ENCODE results near the gene SLC43A1. TPM values are rescaled to one million over a fixed set of nuclear protein-coding genes. Genes with fewer than 3 reads are reported as not detected.
A peak's percentile ranks its signal among the peaks of the same experiment; 100 is the strongest.

SLC43A1 gene
- total RNA-seq, 2 donors from 2014 or later: 8.7 to 19.0 TPM

DNA sequence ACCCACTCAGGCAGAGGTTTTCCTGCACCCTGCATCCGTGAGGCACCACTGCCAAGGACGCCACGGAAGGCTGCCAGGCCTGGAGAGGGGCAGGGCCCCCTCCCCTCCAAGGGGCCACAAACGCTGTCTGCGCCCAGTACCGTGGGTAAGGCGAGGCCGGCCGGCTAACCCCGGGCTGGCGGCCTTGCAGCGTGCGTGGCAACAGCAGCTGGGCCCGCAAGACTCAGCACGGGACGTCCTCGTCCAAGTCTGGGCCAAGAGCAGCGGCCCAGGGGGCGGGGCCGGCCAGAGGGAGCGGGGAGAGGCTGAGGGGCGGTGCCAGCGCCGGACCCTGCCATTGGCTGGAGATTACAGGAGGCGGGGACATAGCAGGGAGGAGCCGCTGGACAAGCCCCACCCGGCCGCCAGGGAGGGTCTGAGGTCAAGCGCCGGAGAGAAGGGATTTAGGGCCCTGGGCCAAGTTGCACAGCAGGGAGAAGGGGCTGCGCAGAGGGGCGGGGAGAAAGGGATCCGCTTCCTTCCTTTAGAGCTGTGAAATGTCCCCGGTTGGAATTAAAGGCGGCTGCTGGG is 16.0 kb downstream of the SLC43A1 start:
- peak; percentile 97 for DNase-seq
- H3K4me1 ChIP-seq: peaks cover 5% of the 10 kb centered on the region

DNA sequence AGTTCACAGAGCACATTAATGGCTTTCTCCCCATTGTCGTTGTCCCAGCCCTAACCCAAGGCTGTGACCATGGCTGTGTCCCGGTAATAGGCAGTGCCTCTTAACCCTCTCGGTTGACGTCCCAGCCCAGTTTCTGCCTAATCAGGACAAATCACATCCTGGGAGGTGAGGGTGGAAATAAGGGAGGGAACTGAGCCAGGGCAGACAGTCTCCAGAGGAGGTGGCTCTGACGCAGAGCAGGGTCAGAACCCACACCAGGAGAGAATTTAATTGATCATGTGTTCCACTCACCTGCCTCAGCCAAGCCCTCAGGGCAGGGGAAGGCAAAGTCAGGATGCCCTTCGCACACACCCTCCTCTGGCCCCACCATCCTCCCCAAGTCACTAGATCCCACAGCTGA is 17.0 kb downstream of the SLC43A1 start:
- no peaks in the 10 kb centered on the region for H3K9me3 ChIP-seq
- H3K9ac ChIP-seq (ENCODE audit: low read depth in 2 of 2, low read length in 2 of 2): no peak overlapping the region
- TF ChIP-seq, protein P1, sequence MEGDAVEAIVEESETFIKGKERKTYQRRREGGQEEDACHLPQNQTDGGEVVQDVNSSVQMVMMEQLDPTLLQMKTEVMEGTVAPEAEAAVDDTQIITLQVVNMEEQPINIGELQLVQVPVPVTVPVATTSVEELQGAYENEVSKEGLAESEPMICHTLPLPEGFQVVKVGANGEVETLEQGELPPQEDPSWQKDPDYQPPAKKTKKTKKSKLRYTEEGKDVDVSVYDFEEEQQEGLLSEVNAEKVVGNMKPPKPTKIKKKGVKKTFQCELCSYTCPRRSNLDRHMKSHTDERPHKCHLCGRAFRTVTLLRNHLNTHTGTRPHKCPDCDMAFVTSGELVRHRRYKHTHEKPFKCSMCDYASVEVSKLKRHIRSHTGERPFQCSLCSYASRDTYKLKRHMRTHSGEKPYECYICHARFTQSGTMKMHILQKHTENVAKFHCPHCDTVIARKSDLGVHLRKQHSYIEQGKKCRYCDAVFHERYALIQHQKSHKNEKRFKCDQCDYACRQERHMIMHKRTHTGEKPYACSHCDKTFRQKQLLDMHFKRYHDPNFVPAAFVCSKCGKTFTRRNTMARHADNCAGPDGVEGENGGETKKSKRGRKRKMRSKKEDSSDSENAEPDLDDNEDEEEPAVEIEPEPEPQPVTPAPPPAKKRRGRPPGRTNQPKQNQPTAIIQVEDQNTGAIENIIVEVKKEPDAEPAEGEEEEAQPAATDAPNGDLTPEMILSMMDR (IDR thresholded peaks at IDR 0.05): no peak
- no peak overlapping the region for H3K4me3 ChIP-seq
- DNase-seq: no peak
- intact Hi-C loops (cut with DNase I): no loop called here
- H3K4me1 ChIP-seq: peaks cover 5% of the 10 kb centered on the region
- no peaks in the 10 kb centered on the region for H3K27me3 ChIP-seq
- H3K27ac ChIP-seq: no peak overlapping the region
- H3K36me3 ChIP-seq: no peaks in the 10 kb centered on the region

More for the DNA sequence above, 16.0 kb downstream of the SLC43A1 start:
- Histone ChIP-seq H3K9ac (ENCODE audit: low read depth in 2 of 2, low read length in 2 of 2) (peak overlapping the region; percentile 38 to 78), H3K27me3 (no peaks in the 10 kb centered on the region), H3K9me3 (no peaks in the 10 kb centered on the region), H3K4me3 (no peak overlapping the region), H3K27ac (no peak overlapping the region), H3K36me3 (no peaks in the 10 kb centered on the region)
- TF ChIP-seq, protein P1 (IDR thresholded peaks at IDR 0.05): no peak
- intact Hi-C loops (cut with DNase I): no loop called here

DNA sequence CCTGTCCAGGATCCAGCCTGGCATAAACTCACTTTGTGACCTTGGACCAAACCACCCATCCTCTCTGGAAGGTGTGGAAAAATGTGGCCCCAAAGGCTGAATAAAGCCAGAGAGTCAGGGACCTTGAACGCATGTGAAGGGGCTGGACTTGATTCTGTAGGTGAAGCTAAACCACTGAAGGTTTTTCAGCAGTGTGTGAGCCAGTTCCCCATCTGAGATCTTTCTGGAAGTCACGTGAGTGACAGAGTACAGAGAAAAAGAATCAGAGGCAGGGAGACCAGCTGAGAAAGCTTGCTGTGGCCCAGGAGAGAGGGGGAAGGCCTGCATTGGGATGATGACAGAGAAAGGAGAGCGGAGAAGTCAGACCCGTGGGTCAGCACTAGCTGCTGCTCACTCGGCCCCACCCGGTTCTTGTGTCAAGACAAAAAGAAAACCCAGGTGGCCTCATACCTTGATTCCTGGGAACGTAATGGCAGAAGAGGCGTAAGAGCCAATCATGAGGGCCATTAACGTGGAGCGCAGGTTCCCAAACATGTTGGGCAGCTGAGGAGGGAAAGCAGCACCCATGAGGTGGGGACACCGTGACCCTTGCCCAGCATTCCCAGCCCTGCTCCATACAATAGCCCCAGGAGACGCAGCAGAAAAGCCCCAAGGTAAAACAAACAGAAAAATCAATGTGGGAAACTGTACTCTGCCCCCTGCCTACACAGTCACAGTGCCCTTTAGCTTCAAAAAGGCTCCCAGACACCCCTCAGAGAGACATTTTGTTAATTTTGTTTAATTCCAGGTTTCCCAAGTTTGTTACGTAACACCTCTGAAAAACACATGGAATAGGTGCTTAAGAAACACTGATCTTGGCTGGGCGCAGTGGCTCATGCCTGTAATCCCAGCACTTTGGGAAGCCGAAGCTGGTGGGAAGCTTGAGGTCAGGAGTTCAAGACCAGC is 17.9 kb downstream of the SLC43A1 start:
- intact Hi-C loops (cut with DNase I): no loop called here
- H3K4me1 ChIP-seq: peaks cover 5% of the 10 kb centered on the region
- H3K27me3 ChIP-seq: no peaks in the 10 kb centered on the region
- no peaks in the 10 kb centered on the region for H3K36me3 ChIP-seq
- no peak overlapping the region for H3K27ac ChIP-seq
- TF ChIP-seq, protein P1 (IDR thresholded peaks at IDR 0.05): no peak
- DNase-seq: no peak
- no peak overlapping the region for H3K4me3 ChIP-seq
- H3K9ac ChIP-seq (ENCODE audit: low read depth in 2 of 2, low read length in 2 of 2): no peak overlapping the region
- H3K9me3 ChIP-seq: no peaks in the 10 kb centered on the region

DNA sequence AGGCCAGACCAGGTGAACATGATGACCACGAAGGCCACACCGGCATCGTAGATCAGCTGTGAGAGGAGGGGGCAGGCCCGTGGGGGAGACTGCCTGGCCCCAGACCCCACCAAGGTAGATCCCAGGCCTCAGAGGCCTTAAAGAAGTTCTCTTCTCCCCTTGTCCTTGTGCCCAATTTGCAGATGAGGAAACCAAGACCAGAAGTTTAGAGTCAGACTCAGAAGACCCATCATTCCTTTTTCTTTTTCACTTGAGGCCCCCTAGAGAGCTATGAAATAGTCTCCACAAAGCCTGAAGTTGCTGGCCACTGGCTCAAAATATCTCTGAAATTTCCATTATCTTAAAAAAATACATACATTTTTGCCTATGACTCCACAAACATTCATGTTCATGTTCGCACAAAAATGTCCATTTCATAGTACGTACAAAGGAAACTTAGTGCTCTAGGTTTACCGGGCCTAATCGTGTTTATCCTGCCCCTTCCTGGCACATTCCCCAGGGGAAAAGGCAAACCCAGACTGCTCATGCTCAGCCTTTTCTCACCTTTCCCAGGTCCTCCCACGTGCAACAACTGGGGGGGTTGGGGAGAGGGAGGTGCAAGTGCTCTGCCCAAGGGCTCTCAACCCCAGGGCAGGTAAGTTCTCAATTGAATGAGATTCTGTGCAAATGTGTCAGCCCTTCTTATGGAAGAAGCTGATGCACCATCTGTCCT is 19.2 kb downstream of the SLC43A1 start:
- intact Hi-C loops (cut with DNase I): no loop called here
- no peak overlapping the region for H3K9ac ChIP-seq (ENCODE audit: low read depth in 2 of 2, low read length in 2 of 2)
- no peak for DNase-seq
- peaks cover 5% of the 10 kb centered on the region for H3K4me1 ChIP-seq
- no peaks in the 10 kb centered on the region for H3K27me3 ChIP-seq
- H3K4me3 ChIP-seq: no peak overlapping the region
- no peaks in the 10 kb centered on the region for H3K36me3 ChIP-seq
- TF ChIP-seq, protein P1 (IDR thresholded peaks at IDR 0.05): no peak
- no peak overlapping the region for H3K27ac ChIP-seq
- no peaks in the 10 kb centered on the region for H3K9me3 ChIP-seq
